Medulla oblongata (tissue), 1 donor: ENCODE measurements around the gene IER5.

Experiments
- DNase-seq: peaks from one replicate; pipeline ENCODE4 v3.0.0-alpha.2; 2015; ENCODE audit errors: extremely low spot score

The IER5 gene

DNA sequence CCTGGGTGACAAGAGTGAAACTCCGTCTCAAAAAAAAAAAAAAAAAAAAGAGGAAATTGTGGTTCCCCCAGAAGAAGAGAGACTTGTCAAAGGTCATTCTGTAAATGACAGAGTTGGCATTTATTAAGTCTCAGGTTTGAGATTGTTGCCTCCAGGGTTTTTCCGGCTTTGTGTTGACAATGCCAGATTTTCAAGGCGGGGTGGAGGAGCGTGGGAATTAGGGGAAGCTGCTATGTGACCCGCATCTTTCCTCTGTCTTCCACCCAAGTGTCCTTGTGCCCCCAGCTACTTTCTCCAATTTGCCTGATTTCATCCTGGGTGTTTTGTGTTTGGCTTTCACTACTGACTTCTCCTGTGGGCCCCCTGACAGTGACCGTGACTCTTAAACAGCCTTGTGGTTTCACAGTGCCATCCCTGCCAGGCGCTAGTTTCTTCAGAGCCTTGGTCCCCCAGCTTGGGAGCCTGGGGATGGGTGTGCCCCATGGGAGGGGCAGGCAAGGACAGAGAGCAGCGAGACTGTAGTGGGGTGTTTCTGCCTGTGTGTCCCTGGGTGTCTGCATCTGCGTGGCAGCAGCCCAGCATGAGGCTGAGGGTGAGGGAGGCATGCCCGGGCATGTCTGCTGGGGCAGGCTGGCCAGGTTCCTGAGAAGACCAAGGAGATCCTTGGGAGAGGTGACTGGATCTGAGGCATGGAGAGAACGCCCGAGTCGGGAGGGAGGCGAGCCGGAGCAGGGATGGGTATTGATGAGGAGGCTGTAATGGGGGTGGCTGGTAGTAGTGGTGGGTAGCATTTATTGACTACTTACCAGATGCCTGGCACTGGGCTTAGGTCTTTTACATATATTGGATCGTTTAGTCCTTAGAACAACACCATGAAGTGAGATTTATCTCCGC, 46.3 kb downstream of the IER5 start:
- DNase-seq: peak; percentile 40

DNA sequence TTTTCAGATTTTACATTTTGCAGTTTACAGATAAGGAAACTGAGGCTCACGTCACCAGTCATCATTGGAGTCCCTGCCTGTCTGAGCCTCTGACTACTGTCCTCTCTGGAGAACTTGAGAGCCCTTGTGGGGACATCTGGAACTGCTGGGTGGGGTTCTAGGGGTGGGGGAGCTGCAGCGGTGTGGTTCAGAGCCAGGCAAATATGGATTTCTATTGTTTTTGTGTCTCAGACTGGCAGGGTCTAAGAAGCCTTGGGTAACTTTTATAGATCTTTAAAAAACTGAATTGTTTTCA, 46.9 kb downstream of the IER5 start:
- DNase-seq: no peak

DNA sequence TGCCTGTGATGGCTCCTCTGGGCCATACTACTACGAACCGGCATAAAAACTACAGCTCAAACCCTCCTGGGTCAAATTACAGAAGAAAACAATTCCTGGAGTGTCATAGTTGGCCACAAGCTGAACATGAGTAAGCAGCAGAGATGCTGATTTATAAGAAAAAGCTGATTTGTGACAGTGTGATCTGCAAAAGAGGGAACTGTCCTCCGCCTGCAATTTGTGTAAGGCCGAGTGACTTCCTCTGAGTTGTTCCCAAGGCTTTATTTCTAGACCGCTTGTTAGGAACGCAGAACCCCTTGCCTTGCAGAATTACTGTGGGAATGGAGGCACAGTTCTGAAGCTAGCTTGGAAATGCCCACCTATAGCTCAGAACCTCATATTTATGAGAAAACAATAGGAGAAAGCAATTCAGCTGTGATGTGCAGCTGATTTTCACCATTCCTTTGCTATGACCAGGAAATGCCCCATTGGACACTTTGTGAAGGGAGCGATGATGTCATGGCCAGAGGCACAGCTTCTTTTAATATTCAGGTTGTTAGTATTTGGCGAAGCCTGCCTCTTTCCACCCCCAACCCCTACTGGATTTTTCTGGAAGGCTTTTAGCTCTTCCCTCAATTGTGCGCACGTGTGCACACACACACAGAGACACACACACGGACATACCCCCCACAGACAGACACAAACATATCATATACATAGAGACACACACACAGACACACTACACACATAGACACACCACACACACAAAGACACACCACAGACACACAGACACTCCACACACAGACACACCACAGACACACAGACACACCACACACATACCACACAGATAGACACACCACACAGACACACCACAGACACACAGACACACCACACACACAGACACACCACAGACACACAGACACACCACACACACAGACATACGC, 47.6 kb downstream of the IER5 start:
- DNase-seq: peak; percentile 70

DNA sequence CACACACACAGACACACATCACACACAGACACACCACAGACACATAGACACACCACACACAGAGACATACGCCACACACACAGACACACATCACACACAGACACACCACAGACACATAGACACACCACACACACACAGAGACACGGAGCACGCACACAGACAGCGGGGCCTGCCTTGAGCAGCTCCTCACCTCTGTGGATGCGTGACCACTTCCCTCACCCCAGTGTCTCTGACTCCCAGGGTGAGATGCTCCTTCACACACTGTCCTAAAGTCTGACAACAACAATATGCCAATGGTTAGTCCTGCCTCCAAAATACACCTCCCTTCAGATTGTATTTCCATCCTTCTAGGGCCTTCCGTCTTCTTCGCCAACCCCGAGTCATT, 48.2 kb downstream of the IER5 start:
- no peak for DNase-seq

DNA sequence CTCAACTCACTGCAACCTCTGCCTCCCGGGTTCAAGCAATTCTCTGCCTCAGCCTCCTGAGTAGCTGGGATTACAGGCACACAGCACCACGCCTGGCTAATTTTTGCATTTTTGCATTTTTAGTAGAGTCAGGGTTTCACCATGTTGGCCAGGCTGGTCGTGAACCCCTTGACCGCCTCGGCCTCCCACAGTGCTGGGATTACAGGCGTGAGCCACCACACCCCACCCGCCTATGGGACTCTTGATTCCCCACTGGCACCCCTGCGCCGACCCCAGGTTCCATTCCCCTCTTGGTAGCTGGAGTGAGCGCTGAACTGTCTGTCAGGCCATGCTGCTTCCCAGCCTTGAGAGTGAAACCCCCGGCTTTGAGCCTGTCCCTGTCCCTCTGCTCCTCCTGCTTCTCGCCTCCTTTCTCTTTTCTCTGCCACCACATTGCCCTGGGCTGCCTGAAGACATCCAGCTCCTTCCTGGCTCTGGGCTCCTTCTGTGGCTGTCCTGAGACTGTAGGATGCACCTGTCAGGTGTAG, 48.8 kb downstream of the IER5 start:
- DNase-seq: no peak

DNA sequence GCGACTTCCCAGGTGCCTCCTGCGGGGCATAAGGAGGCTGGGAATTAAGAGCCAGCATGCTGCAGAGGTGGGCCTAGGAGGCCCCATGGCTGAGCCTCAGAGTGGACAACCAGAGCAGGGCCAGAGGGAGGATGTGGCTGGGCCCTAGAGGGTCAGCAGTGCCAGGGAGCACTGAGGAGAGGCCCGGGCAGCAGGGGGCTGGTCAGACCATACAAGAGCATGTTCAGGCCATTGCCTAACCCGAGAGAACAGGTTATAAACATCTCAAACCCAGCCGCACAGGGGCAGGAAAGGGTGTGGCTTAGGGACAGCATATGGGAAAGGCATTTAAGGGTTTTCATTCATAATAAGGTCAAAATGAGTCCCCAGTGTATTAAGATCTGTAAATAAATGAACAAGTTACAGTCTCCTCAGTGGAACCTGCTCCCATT, 51.1 kb downstream of the IER5 start:
- DNase-seq: no peak

DNA sequence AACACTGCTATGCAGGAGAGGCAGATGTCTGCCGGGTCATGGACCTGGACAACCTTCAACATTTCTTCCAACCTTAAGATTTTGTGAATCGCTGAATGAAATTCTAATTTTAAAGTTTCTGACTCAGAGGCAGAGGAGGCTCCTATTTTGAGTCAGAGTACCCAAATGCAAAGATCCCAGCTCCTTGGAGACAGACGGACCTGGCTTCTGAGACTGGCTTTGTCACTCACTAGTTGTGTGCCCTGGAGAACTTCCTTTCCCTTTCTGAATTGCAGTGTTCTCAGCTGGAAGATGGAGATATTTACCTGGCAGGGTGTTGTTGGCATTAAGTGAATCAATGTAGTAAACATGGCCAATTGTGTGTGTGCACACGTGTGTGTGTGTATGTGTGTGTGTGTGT, 51.9 kb downstream of the IER5 start:
- DNase-seq: no peak

DNA sequence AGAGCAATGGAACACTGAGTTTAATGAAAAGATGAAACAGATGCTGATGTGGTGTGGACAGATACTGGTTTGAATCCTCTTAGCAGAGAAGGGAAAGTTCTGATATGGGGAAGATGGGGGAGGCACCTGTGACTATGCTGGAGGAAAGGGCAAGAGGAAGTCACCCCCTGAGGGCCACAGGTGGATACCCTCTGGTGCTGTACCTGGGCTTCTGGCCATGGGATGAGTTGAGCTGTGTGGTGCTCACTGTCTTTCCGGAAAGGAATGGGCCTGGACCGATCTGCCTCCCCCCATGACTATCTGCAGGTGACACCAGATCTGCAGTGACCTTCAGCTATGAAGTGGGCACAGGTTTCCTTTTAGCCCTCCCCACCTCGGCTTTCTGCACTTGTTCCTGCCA, 52.4 kb downstream of the IER5 start:
- no peak for DNase-seq

DNA sequence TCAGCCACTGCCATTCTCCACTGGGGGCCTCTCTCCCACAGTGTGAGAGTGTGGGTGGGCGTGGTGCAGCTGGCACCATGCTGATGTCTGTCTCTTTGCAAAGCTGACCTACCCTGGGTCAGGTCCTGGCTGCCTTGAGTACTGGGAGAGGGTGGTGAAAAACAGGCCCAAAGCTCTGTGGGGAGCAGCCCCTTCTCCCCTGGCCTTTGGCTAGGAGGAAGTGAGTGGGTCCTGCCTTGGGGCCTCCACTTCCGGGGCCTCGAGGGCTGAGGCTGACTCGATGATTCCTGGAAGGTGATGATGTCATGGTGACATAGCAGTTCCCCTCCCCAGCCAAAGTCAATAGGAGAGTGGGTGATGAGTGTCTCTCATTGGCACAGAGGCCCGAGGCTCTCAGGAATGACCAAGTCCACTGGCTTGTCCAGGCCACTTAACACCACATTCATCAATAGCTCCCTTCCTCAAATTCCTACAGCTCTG, 53.0 kb downstream of the IER5 start:
- DNase-seq: no peak
